NCI-H446 treated with DMSO at 0.1 percent for 48 hours (cell line): ENCODE data around the gene GTPBP1.
A peak's percentile ranks its signal among the peaks of the same experiment; 100 is the strongest.

Experiments used
- DNase-seq: peaks from one replicate; lab custom pipeline; 2025; lab: John Stamatoyannopoulos, UW

Gene GTPBP1

DNA sequence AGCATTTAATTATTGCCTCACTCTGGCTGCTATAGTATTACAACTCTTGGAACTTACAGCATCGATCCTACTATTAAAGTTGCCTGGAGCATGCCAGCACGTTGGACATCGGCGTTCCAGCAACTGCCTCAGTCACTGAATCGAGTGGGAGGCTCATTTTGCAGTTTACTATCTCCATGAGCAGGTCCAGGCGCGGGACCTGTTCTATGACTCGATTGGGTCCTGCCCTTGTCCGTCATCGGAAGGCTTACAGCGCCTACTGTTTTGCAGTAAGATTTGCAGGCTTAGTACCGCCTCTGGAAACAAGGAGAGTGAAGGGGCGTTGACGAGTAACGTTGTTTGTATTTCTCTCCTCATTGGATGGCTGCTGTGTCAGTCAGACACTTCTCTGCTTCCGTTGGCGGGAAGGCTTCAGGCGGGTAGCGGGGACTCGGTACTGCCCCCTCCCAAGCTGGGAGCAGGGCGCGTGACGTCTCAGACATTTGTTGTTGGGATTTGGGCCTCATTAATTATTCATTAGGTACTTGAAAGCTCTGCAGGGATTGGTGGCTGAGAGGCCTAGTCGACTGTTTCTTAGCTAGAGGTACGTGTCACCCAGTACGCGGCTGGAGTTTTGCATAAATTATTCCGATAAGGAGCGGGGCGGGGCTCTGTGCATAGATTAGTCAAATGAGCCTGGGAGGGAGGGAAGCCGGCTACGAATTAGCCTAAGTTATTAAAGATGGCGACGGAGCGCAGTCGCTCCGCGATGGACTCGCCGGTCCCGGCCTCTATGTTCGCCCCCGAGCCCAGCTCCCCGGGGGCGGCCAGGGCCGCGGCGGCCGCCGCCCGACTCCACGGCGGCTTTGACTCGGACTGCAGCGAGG lies at the start of gene GTPBP1:
TSS of gene GTPBP1 (plus strand) at position 710 of the 866 bp plus-strand sequence. CDS start at position 722, 12 bp downstream.
- DNase-seq: peak; percentile 100

GRCh38 chr22:38656256-38657044 lies 49.3 kb upstream of the GTPBP1 start, which contains the start of the genes CBY1 and FAM227A:
Gene CBY1 (plus strand): TSS chr22:38656638. CDS start chr22:38668055, 11,417 bp downstream.
Gene FAM227A (minus strand): TSS chr22:38656392. CDS start chr22:38650168, 6,224 bp downstream.
- peak; percentile 44 for DNase-seq

DNA sequence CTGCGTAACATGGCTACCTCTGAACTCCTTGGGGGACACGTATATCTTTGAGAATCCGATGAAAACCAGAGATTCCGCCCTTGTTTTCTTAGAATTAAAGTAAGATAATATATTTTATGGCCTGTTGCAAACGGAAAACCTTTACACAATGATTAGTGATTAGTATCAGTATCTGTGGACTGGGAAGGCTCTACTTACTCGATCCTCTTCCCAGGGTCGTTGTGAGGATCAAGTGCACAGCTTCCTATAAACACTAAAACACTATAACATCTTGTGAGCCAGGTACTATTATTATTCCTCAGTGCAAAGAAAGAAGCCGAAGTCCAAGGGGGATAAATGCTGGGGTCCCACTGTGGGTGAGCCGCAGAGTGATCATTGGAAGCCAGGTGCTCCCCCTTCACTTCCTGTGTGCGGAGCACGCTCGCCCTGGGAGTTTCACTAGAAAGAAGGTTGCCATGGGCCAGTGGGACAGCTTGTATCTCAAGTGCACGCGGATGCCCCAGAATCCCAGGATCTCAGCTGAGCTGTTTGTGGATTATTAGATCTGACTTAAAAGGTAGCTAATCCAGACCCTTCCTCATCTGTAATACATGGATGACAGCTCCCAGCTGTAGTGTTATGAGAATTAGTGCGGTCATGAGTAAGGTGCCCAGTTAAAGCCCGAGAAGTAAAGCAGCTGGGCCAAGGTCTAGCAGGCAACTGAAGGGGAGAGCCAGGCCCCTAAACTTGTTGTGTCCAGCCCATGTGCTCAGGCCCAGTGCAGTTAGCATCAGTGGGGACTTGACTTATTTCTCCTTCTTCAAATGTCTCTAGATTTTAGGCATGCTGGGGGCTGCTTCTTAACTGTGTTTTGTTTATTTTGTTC lies 48.5 kb upstream of the GTPBP1 start:
- no peak for DNase-seq

- DNase-seq: no peak
These were observed 30.9 kb upstream of the GTPBP1 start for GRCh38 chr22:38674888-38675287.

DNA sequence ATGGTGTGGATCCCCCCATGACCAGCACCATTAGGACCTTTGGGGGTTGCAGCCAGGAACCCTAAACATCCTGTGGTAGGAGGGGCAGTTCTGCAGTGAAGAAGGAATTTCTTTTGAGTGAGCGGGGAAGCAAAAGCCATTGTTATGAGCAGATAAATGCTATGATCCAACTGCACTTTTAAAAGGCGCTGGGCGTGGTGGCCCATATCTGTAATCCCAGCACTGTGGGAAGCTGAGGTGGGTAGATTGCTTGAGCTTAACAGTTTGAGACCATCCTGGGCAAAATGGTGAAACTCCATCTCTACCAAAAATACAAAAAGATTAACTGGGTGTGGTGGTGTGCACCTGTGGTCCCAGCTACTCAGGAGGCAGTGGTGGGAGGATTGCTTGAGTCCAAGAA lies 29.9 kb upstream of the GTPBP1 start:
- DNase-seq: no peak

DNA sequence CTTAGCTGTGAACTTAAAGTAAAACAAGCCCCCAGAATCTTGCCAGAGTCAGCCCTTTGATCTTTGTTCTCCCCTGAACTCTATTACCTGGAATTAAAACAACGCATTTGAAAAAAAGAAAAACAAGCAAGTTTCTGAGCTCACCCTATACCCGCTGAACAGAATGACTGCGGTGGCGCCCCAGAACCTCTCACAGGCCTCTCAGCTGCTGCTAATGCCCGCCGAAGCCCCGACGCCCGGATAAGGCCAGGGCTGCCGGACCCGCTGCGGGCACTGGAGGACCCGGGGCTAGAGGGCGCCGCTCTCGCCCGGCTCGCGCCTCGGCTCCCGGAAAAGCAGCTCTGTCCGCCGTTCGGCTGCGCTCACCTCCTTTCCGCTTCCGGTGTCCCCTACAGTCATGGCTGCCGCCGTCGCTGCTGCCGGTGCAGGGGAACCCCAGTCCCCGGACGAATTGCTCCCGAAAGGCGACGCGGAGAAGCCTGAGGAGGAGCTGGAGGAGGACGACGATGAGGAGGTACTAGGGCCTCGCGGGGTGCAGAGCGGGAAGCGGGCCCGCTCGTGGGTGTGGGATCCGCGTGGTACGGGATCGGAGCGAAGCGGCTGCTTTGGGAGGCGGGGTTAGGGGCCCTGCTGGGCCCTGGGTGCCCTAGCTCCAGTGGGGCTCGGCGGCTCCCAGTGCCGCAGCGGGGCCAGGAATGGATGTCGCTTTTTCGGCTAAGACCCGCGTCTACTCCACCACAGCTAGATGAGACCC lies 24.0 kb upstream of the GTPBP1 start, which contains the start of gene TOMM22:
TSS of gene TOMM22 (plus strand) at position 376 of the 754 bp plus-strand sequence. CDS start at position 398, 22 bp downstream.
- DNase-seq: peak; percentile 78

DNA sequence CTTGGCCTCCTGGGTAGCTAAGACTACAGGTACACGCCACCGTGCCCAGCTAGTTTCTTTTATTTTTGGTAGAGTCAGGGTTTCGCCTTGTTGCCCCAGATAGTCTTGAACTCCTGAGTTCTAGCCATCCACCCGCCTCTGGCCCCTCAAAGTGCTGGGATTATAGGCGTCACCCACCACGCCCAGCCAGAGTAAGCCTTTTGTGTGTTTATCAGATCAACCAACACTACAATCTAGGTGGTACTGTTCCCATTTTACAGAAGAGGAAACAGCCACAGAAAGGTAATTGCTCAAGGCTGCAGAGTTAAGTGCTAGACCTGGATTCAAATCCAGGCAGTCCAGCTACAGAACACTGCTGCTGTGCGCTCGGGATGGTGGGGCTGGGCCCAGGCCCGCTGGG lies 20.8 kb upstream of the GTPBP1 start:
- DNase-seq: no peak

GRCh38 chr22:38685761-38686160 lies 20.0 kb upstream of the GTPBP1 start:
- DNase-seq: no peak

- DNase-seq: no peak
These were observed 16.1 kb upstream of the GTPBP1 start for GRCh38 chr22:38689651-38690050.

- no peak for DNase-seq
These were observed 11.7 kb upstream of the GTPBP1 start for GRCh38 chr22:38694049-38694448.

DNA sequence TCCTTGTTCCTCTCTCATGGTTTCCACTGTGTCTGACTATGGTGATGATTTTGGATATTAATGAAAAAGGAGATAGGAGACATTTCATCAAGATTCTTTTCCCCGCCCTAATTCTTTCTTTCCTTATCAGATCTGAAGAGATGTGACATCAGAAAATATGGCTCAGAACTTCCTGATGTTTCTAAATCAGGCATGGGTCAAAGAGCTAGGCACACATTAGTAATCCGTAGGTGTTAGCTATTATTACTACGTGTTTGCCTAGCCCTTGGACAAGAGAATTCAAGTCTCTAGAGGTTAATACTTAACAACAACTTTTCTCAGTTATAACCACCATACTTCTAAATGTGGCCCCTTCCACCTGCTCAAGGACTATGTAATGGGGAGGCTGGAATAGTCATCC lies 10.8 kb upstream of the GTPBP1 start:
- DNase-seq: no peak

DNA sequence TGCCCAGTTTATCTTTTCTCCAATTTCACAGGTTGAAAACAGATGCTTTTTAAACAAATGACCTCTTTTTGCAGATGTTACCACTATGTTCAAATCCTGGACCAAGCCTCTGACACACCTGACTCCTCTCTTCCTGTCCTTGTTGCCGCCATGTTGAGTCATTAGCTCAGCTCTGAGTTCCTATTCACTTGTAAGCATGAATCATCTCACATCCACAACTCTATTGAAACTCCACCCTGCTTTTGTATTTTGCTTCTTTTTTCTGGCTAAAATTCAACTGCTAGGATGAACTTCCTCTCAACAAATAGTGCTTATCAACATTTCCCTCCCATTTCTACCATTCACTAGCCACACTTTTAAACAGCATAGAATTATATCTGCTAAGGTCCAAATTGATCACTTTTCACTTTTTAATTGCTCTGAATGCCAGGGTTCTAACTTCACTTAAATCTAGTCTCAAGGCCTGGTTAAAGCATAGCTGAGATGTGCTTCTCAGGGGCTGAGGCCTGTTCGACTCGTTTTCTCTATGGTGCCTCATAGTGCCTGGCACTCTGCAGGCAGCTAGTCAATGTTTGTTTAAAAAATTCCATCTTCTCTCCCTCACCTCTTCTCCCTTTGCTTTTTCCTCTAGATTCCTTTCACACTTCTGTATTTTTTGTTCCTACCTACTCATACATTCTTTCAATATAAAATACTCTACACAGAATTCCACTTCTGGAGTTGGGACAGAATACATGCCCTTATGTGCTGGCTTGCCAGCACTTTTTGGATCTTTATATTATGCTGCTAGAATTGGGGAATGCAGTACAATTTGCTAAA lies 8.9 kb upstream of the GTPBP1 start:
- DNase-seq: no peak

GRCh38 chr22:38697425-38698089 lies 8.2 kb upstream of the GTPBP1 start:
- no peak for DNase-seq

DNA sequence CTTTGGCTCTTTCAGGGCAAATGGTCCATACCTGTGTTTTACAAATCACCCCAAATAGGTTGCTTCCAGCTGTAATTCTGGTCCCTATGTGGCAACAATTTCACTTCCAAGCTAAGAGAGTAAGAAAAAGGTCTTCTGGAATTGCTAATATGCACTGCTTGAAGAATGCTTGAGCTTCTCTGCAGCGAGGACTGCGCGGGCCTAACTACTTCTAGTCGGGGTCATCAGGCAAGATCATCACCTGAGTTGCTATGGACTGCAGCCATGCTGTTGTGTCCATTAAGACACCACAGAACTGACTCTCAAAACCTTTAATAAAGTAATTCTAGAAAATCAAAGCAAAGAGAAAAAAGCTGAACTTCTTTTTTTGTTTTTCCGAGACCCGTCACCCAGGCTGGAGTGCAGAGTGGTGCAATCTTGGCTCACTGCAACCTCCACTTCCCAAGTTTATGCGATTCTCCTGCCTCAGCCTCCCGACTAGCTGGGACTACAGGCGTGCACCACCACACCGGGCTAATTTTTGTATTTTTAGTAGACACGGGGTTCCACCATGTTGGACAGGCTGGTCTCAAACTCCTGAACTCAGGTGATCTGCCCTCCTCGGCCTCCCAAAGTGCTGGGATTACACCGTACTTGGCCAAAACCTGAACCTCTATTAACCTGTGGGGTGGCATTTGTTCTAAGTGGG lies 7.2 kb upstream of the GTPBP1 start:
- no peak for DNase-seq

- DNase-seq: no peak
These were observed 6.6 kb upstream of the GTPBP1 start for GRCh38 chr22:38699143-38699542.

DNA sequence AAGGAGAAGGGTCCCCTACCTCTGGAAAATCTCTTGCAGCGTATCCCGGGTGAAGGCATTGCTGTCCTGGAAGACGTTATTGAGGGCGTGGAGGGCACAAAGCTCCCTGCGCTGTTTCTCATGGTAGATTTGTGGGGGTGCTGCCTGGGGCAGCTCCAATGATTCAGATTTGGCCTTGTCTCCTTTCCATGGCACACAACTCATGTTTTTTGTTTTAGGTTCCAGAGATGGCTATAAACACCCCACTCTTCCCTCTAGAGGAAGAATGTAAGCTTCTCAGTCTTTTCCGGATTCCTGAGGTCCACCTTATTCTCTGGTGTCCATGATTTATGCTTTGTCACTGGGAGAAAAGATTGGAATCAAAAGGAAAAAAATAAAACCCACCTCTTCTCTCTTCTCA lies 6.0 kb upstream of the GTPBP1 start:
- no peak for DNase-seq

- DNase-seq: peak; percentile 63
These were observed 5.4 kb upstream of the GTPBP1 start for GRCh38 chr22:38700270-38700788.

DNA sequence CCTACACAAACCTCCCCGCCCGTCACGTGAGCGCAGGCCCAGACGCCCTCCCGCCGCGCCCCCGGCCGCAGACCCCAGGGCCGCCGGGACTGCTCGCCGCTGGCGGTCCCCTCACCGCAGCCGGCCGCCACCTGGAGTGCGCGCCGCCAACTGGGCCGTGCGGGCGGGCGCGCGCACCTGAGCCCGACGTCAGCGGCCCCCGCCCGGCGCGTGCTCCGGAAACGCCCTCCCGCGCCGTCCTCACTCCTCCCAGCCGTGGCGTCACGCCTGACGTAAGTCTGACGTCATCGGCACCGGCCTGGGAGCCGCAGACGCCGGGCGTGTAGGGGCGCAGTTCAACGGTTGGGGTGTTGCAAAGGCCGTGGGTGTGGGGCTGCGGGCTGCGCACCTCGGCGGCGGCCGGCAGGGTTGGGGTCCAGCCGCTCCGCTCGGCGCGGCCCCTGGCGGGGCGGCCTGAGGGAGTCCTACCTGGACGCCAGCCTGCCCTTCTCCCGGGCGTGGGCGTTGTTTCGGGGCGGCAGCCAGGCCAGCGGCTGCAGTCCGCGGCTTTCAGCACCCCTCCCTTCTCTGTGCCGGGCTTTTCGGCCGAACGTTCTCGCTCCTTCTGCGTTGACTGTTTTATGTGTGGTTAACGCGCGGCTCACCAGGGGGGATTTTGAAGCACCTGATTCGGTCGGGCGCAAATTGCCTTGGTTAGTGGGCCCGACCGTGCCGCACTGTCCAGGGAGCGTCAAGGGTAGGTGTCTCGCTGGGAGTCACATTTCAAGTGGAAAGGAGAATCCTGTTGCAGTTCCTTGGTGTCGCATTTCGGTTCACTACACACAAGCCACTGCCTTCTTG lies 4.7 kb upstream of the GTPBP1 start, which contains the start of gene JOSD1:
TSS of gene JOSD1 (minus strand) at position 155 of the 840 bp plus-strand sequence. CDS start 956 bp downstream, outside the sequence.
- peak; percentile 77 for DNase-seq
